GM23248 (cell line): ENCODE measurements around the gene SCN11A.

Experiments
- EZH2 ChIP-seq: fragments of 200-600 bp; sonication (generic); IDR thresholded peaks from 2 replicates; pipeline ENCODE4 v1.6.1; 2018; ENCODE audit warnings: antibody characterized with exemption, mild to moderate bottlenecking; ENCODE audit not compliant: insufficient read depth, poor library complexity, severe bottlenecking
- EZH2phosphoT487 ChIP-seq: fragments of 200-600 bp; sonication (generic); IDR thresholded peaks from 2 replicates; pipeline ENCODE4 v1.6.1; 2018; ENCODE audit warnings: antibody characterized with exemption, moderate library complexity, mild to moderate bottlenecking, low read depth; ENCODE audit not compliant: insufficient read depth

DNA sequence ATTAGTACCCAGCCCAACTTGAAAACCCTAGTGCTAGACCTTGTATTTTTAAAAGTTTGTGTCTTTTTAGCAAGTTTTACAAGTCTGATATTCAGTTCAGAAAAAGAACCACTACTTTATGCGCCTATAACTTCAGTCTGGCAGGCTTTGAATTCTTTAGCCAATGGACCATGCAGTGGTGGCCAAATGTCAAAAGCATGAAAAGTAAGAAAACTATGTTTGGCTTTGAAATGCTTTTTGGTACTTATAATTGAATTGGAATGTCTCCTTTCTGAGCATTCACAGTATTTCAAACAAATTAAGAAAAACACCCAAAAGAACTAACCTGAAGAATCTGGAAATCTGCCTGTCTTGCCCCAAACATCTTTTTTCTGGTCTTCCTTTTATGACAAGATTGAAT is 12.9 kb upstream of the SCN11A start:
- no peak for TF ChIP-seq EZH2
- TF ChIP-seq EZH2phosphoT487, result no peak
